Stimulated activated CD4-positive, alpha-beta T cell treated with anti-CD3 and anti-CD28 coated beads, Interleukin-15, amount 100 ng/mL, for 1 hour (primary cell): Measurements from ENCODE around the gene SLC7A5.

ENCODE experiments used
- DNase-seq, 2 donors: peaks; one replicate each; pipeline ENCODE4 v3.0.0-alpha.2; 2020; ENCODE audit warnings: low read depth in 1 of 2, low spot score in 1 of 2

The SLC7A5 gene

GRCh38 chr16:87846705-87847466, 22.4 kb downstream of the SLC7A5 start:
- DNase-seq, result no peak

- no peak for DNase-seq
Measured at GRCh38 chr16:87845807-87846619, 23.3 kb downstream of the SLC7A5 start.

GRCh38 chr16:87845213-87845612, 24.1 kb downstream of the SLC7A5 start:
- no peak for DNase-seq

GRCh38 chr16:87844809-87845208, 24.5 kb downstream of the SLC7A5 start:
- no peak for DNase-seq

GRCh38 chr16:87844120-87844733, 25.1 kb downstream of the SLC7A5 start:
- DNase-seq, result no peak

DNA sequence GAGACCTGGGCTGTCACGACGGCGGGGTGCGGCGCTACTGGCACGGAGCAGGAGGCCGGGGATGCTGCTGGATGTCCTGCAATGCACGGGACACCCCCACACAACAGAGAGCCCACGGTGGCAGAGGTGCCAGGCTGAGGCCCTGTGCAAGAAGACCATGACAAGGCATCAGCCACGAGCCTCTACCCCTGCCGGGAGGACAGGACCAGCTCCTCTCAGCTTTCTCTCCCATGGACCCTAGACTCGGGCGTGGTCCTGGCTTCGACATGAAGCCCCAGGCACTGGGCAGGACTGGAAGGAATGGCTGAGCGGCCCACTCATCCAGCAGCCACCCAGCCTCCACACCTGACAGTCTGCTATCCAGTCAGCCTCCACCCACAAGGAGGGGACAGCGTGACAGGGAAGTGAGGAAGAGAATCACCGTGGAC, 25.6 kb downstream of the SLC7A5 start:
- no peak for DNase-seq

DNA sequence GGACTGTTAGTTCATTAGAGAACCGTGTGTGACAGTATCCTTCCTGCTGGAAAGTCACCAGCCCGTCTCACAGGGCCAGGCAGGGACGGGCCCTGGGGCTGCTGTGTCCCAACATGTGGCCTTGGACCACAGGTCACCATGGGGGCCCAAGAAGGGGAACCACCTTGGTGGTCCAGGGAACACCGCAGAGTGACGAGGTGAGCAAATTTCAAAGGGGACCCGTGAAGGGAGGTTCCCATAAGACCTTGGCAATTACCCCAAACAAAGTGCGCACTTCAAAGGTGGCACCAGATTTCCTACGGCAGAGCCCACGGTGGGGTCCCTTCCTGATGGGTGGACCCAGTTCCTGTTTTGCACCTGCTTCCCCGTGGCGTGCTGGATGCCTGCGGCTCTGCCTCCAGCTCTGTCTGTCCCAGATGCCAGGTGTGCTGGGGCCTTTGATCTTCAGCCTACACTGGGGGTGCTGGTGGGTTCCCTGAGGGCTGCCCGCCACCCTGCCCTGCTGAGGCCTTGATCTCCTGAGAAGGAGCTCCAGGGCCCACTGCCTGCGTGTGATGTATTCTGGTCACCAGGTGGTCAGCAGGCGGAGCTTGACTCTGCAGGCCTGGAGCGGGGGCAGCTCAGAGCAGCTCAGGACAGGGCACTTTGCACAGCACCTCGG, 27.0 kb downstream of the SLC7A5 start:
- no peak for DNase-seq

GRCh38 chr16:87841340-87842208, 27.7 kb downstream of the SLC7A5 start:
- no peak for DNase-seq

DNA sequence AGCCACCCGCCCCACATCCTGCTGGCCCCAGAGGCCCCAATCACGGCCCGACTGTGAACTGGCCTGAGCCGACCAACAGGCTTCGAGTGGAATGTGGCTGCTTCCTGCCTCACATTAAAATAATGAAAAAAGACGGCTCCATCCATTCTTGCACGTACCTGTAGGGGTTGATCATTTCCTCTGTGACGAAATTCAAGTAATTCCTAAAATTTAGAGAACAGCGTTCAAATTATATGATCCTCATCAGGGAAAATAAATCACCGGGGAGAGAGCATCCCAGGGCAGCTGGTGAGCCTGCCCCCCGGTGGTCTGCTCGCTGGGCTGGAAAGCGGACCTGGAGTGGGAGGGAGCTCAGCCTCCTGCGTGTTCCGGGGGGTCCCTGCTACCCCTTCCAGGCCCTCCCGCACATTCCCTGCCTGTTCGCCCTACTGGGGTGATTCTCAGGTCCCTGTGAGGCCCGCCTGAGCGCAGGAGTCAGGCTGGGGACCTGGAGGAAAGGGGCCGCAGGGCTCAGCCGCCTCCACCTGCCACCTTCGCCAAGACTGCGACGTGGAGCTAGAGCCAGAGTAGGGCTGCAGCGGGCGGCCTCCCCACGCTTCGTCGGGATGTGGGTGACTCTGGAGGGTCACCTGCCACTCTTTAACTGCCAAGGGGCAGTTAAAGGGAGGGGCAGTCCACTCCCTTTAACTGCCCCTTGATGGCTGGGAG, 28.9 kb downstream of the SLC7A5 start:
- DNase-seq, result no peak

GRCh38 chr16:87839542-87840270, 29.6 kb downstream of the SLC7A5 start:
- no peak for DNase-seq

GRCh38 chr16:87838643-87839541, 30.4 kb downstream of the SLC7A5 start:
- DNase-seq, result no peak

- DNase-seq, result no peak
Measured at GRCh38 chr16:87837627-87838289, 31.5 kb downstream of the SLC7A5 start.

DNA sequence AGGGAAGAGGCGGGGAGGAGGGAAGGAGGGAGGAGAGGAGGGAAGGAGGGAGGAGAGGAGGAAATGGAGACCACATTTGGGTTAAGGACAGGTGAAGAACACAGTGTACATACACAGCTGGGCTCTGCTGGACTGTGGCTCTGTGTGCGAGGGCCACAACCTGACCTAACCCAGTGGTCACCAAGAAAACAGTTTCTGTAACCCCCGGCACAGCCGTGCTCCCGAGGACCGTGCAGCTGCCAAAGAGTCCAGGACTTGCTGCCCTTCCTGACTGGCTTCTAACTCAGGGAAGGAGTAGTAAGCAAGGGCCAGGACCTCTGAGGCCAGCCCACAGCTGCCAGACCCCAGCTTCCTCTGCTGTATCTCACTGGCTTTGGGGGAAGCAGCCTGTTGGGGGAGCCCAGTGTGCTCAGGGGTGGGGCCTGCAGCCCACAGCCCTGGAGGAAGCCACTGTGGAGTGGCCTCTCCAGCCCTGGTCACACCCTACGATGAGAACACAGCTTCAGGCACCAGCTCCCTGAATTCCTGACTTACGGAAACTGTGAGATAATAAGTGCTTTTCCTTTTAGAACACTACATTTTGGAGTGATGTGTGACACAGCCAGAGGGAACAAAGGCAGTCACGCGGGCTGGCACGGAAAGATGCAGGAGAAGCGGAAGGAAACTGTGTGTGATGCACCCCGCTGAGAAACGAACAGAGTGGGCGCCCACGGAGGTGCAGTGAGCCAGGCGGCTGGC, 32.3 kb downstream of the SLC7A5 start:
- DNase-seq, result no peak

DNA sequence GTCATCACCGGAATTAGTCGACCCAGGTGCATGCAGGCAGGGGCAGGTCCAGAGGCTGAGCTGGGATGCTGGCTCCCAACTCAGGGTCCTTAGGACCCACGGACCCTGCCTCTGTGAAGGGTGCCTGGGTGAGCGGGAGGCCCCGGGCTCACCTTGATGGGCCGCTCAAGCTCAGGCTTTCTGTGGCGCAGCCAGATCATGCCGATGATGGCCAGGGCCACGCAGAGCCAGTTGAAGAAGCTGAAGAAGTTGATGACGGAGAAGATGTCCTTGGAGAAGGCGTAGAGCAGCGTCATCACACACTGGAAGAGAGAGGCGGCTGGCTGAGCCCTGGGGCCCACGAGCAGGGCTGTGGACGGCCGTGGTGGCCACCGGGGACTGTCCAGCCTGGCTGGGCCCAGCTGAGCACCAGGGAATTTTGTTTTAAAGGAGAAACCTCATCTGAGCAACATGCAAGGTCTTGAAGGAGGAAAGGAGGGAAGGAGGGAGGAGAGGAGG, 32.9 kb downstream of the SLC7A5 start:
- no peak for DNase-seq

GRCh38 chr16:87835882-87836331, 33.4 kb downstream of the SLC7A5 start:
- DNase-seq, result no peak

GRCh38 chr16:87834668-87835473, 34.4 kb downstream of the SLC7A5 start:
- DNase-seq, result no peak
